Measurements from ENCODE around the gene UTRN. TPM values are rescaled to one million over a fixed set of nuclear protein-coding genes. Genes with fewer than 3 reads are reported as not detected.

The UTRN gene
- total and polyA plus RNA-seq, 3 donors from 2014 or later, result 109 to 127 (median 118) TPM

GRCh38 chr6:144331491-144331969 is 46.4 kb downstream of the UTRN start:
- H3K36me3 ChIP-seq (ENCODE audit: low read depth, missing control alignments), result no peaks in the 10 kb centered on the region
- intact Hi-C loops (cut with DNase I; ENCODE audit: low total_unique reads), result no loop called here
- H3K27ac ChIP-seq, result no peak overlapping the region
- no peaks in the 10 kb centered on the region for H3K27me3 ChIP-seq
- TF ChIP-seq, protein P1, sequence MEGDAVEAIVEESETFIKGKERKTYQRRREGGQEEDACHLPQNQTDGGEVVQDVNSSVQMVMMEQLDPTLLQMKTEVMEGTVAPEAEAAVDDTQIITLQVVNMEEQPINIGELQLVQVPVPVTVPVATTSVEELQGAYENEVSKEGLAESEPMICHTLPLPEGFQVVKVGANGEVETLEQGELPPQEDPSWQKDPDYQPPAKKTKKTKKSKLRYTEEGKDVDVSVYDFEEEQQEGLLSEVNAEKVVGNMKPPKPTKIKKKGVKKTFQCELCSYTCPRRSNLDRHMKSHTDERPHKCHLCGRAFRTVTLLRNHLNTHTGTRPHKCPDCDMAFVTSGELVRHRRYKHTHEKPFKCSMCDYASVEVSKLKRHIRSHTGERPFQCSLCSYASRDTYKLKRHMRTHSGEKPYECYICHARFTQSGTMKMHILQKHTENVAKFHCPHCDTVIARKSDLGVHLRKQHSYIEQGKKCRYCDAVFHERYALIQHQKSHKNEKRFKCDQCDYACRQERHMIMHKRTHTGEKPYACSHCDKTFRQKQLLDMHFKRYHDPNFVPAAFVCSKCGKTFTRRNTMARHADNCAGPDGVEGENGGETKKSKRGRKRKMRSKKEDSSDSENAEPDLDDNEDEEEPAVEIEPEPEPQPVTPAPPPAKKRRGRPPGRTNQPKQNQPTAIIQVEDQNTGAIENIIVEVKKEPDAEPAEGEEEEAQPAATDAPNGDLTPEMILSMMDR (IDR thresholded peaks at IDR 0.05), result no peak
- no peak for TF ChIP-seq POLR2A (IDR thresholded peaks at IDR 0.05)
- no peak for DNase-seq
- H3K4me3 ChIP-seq, result no peak overlapping the region
- WGBS, 2 donors, result 71 to 75% methylated on average over 8 of the region's 8 CpGs
- no peaks in the 10 kb centered on the region for H3K9me3 ChIP-seq
- peaks cover 9% of the 10 kb centered on the region for H3K4me1 ChIP-seq

DNA sequence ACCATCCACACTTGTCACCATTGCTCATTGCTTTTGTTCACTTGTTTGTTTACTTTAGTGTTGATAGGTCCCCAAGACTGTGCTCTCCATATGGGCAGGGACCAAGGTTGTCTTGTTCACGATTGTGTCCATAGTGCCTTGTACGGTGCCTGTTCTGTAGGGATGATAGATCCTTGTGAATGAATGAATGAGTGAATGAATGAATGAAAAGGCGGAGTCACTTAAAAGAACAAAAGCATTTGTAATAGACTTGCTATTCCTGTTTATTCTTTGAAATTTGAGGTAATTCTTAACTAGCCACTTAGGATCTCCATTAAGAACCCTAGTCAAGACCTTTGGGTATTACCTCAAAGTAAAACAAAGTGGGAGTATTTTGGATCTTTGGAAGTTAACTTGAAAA is 47.0 kb downstream of the UTRN start:
- Histone ChIP-seq H3K4me3 (no peak overlapping the region), H3K27me3 (no peaks in the 10 kb centered on the region), H3K27ac (no peak overlapping the region), H3K36me3 (ENCODE audit: low read depth, missing control alignments) (no peaks in the 10 kb centered on the region), H3K9me3 (no peaks in the 10 kb centered on the region), H3K4me1 (peaks cover 6% of the 10 kb centered on the region)
- TF ChIP-seq POLR2A (IDR thresholded peaks at IDR 0.05), result no peak
- TF ChIP-seq, protein P1 (IDR thresholded peaks at IDR 0.05), result no peak
- 97% methylated on average over 3 of the region's 3 CpGs for WGBS, 2 donors
- no peak for DNase-seq
- intact Hi-C loops (cut with DNase I; ENCODE audit: low total_unique reads), result no loop called here

- intact Hi-C loops (cut with DNase I; ENCODE audit: low total_unique reads), result no loop called here
- DNase-seq, result no peak
- H3K27me3 ChIP-seq, result no peaks in the 10 kb centered on the region
- no peak overlapping the region for H3K27ac ChIP-seq
- H3K36me3 ChIP-seq (ENCODE audit: low read depth, missing control alignments), result no peaks in the 10 kb centered on the region
- no peak for TF ChIP-seq POLR2A (IDR thresholded peaks at IDR 0.05)
- TF ChIP-seq, protein P1 (IDR thresholded peaks at IDR 0.05), result no peak
- WGBS, 2 donors, result 76 to 86% methylated on average over 12 of the region's 12 CpGs
- H3K4me1 ChIP-seq, result peaks cover 3% of the 10 kb centered on the region
- no peaks in the 10 kb centered on the region for H3K9me3 ChIP-seq
- H3K4me3 ChIP-seq, result no peak overlapping the region
These were observed 49.1 kb downstream of the UTRN start for GRCh38 chr6:144334150-144334708.

Other genes with a start within 250 kb of the UTRN start
- 100 to 1,000 TPM; 153 to 200 TPM for gene SF3B5, start 189.8 kb upstream of the UTRN start, total RNA-seq
- gene SF3B5, start 189.8 kb upstream of the UTRN start, polyA plus RNA-seq (ENCODE audit: insufficient read depth, low read depth, low replicate concordance), result 174 TPM
- 1 to 10 TPM; 6.1 to 9.5 TPM for gene STX11, start 134.8 kb upstream of the UTRN start, total RNA-seq
- gene STX11, start 134.8 kb upstream of the UTRN start, polyA plus RNA-seq (ENCODE audit: insufficient read depth, low read depth, low replicate concordance), result 4.6 TPM